GM12865 (cell line): Measurements from ENCODE around the gene CDH4.

Experiments
- DNase-seq: peaks from one replicate; pipeline ENCODE4 v3.0.0; 2010; ENCODE audit warnings: low read depth
- H3K4me3 ChIP-seq: 2 replicates; pipeline ENCODE4 v1.5.1; 2011; ENCODE audit warnings: mild to moderate bottlenecking, low read depth, low read length, control low read depth
- TF ChIP-seq, protein P1 (sequence below): IDR thresholded peaks from 2 replicates; pipeline ENCODE4 v1.5.1; 2011; ENCODE audit warnings: low read length, control low read depth, low read depth, inconsistent platforms; ENCODE audit not compliant: insufficient read depth; ENCODE audit errors: missing control alignments

The CDH4 gene

DNA sequence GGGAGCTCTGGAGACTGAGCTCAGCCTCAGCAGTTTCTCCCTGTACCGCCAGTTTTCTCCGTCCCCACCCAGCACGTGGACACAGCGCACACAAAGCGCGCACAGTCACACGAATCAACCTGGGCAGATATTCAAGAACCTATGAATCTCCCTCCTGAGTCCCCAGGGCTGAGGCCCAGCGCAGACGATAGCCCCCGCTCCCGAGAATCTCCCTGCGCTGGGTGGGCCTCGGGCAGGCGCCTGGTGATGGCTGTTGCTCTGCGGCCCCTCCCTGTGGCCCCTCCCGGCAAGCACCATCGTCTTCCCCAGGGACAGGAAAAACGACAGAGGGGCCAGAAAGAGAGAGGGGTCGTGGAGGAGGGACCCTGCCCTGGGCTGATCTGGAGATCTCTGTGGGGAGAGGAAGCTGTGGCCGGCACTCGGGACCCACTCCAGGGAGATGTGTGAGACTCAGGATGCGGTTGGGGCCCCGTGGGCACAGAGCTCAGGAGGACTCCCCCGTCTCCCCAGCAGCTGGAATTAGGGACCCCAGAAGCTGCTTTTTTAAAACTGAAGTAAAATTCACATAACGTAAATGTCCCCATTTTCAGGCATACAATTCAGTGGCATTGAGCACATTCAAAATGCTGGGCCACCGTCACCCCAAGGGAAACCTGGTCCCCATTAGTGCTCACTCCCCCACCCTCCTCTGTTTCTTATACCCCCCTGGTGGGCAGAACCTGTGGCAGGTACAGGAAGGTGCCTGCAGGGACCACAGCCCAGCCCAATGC, 482.9 kb downstream of the CDH4 start:
- TF ChIP-seq, protein P1, sequence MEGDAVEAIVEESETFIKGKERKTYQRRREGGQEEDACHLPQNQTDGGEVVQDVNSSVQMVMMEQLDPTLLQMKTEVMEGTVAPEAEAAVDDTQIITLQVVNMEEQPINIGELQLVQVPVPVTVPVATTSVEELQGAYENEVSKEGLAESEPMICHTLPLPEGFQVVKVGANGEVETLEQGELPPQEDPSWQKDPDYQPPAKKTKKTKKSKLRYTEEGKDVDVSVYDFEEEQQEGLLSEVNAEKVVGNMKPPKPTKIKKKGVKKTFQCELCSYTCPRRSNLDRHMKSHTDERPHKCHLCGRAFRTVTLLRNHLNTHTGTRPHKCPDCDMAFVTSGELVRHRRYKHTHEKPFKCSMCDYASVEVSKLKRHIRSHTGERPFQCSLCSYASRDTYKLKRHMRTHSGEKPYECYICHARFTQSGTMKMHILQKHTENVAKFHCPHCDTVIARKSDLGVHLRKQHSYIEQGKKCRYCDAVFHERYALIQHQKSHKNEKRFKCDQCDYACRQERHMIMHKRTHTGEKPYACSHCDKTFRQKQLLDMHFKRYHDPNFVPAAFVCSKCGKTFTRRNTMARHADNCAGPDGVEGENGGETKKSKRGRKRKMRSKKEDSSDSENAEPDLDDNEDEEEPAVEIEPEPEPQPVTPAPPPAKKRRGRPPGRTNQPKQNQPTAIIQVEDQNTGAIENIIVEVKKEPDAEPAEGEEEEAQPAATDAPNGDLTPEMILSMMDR, result no peak
- H3K4me3 ChIP-seq, result no peak overlapping the region
- DNase-seq, result no peak

DNA sequence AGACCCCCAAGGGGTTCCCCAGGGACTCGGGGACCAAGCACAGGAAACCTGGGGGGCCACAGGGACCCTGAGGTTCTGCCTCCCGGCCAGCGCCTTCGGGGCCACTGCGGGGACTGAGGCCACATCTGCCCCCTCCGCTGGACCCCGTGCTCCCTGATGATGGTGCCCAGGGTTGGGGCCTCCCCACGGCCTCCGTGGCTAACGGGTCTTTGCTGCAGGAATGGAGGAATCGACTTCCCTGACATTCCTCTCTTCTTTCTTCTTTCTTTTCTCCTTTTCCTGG, 483.4 kb downstream of the CDH4 start:
- TF ChIP-seq, protein P1, result no peak
- no peak overlapping the region for H3K4me3 ChIP-seq
- no peak for DNase-seq

DNA sequence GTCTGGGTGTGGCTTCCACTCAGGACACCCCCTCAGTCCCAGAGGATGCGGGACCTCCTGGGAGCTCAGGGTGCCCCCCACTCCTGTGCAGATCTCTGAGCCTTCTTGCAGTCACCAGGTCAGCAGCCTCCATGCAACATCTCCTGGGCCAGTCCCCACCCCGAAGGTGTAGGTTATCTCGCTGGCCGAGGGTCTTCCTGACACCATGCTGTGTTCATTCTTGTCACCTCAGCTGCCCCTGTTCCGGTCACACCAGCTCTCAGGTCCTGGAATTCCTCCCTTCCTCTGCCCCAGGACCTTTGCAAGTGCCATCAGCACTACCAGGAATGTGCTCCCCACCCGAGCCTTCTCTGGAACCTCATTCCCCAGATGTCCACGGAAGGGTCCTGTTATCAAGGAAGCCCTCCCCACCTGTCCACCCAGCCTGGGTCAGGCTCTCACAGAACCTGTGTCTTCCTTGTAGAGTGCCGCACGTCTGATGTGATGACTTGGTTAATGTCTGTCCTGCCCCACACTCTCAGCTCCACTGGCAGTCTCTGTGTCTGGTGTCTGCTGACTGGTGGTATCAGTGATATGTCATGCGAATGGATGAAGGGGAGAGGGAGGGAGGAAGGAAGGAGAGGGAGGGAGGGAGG, 484.1 kb downstream of the CDH4 start:
- TF ChIP-seq, protein P1, result no peak
- H3K4me3 ChIP-seq, result no peak overlapping the region
- no peak for DNase-seq

DNA sequence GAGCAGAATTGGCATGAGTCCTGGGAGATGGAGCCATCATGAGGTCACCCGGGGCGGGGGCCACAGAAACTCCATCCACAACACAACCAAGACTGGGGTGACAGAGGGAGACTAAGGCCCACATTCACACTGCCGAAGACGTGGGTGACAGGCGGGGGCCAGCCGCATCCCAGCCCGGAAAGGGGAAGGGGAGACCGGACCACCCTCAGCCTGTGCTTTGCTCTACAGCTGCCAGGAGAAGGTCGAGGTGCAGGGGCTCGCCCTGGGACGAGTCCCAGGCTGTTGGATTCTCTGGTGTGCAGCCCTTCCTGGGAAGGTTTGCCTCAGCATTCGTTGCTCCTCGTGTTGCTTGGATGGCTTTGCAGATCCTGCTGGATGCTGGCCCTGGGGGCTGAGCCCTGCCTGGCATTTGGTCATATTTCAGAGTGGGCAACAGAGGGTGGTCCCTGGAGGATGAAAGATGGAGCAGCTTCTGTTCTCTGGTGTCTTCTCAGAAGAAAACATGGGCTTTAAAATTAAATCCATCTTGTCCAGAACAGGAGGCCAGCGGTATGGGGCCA, 484.8 kb downstream of the CDH4 start:
- no peak overlapping the region for H3K4me3 ChIP-seq
- TF ChIP-seq, protein P1, result no peak
- no peak for DNase-seq

DNA sequence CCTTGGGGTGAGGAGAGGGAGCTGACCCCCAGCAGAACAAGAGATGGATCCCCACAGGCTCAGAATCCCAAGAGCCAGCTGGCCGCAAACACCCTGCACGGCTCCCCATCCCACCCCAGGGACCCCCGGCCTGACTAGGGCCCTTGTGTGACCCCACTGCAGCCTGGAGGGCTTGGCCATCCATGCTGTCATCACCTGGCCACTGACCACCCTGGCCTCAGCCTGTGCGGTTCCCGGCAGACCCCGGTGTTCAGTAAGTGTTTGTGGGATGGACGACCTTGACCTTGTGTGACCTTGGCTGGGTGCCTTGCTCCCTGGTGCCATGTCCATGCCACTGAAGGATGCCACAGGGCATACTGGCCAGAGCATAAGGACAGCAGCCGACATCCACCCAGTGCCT, 485.3 kb downstream of the CDH4 start:
- TF ChIP-seq, protein P1, result no peak
- no peak for DNase-seq

DNA sequence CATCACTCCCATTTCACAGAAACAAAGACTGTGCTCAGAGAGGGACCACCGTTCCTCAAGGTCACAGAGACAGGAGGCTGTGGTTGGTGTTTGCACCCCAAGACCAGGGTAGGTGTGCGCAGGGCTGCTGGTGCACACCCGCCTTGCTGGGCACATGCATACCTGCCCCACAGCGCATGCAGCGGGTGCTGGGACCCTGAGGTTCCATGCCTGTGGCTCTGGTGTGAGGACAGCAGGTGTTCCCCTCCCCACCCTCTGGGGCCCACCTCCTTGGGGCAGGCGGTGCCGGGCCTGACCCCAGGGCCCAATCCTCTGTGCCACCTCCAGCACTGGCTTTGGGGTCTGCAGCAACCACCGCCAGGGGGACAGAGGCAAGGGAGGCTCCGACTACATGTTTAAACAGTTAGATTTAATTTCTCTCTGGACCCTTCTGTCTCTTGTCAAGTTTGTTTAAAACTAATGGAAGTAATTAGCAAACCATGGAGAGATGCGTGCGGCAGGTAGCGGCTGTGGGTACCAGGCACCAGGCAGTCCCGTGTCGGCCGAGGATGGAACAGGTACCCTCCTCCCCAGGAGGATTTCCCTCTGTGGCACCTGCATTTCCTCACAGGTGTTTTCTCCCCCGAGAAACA, 485.9 kb downstream of the CDH4 start:
- TF ChIP-seq, protein P1, result no peak
- no peak for DNase-seq
- no peak overlapping the region for H3K4me3 ChIP-seq

More for the DNA sequence above, 485.3 kb downstream of the CDH4 start:
- H3K4me3 ChIP-seq, result no peak overlapping the region
